CD4-positive, alpha-beta memory T cell (primary cell): ENCODE measurements around the gene RNF7. TPM values are rescaled to one million over a fixed set of nuclear protein-coding genes. Genes with fewer than 3 reads are reported as not detected.

Source experiments
- CTCF ChIA-PET: fragments of 350-600 bp; sonication (Branson Sonifier 250); formaldehyde crosslinking; loops from one replicate; lab custom pipeline; 2021; ENCODE audit warnings: inconsistent platforms; ENCODE audit not compliant: partially characterized antibody; lab: Charles Lee
- POLR2A ChIA-PET: fragments of 350-600 bp; sonication (Branson Sonifier 250); formaldehyde crosslinking; loops from one replicate; lab custom pipeline; 2021; ENCODE audit not compliant: partially characterized antibody; lab: Charles Lee
- DNase-seq, 5 donors: peaks; one replicate each; pipeline versions ENCODE4 v3.0.0 to v3.0.0-alpha.2; 2020 to 2022; ENCODE audit warnings: mixed read lengths in 1 of 5
- H3K27ac ChIP-seq: one replicate; pipeline ENCODE4 v1.7.0; 2013; ENCODE audit warnings: low read depth, low read length
- H3K27me3 ChIP-seq: 2 replicates; pipeline ENCODE4 v1.7.0; 2013; ENCODE audit warnings: mild to moderate bottlenecking, low read length, moderate library complexity; ENCODE audit not compliant: insufficient read depth
- H3K36me3 ChIP-seq: 2 replicates; pipeline ENCODE4 v1.7.0; 2013; ENCODE audit warnings: mild to moderate bottlenecking, low read length, moderate library complexity; ENCODE audit not compliant: insufficient read depth
- H3K4me1 ChIP-seq: 2 replicates; pipeline ENCODE4 v1.7.0; 2013; ENCODE audit warnings: mild to moderate bottlenecking, low read length, moderate library complexity; ENCODE audit not compliant: insufficient read depth
- H3K4me3 ChIP-seq, 2 donors: one replicate each; pipeline ENCODE4 v1.7.0; 2013; ENCODE audit warnings: low read length in 2 of 2, mild to moderate bottlenecking in 1 of 2
- H3K9me3 ChIP-seq, 2 donors: one replicate each; pipeline ENCODE4 v1.7.0; 2013; ENCODE audit warnings: low read length in 2 of 2, control low read depth in 1 of 2; ENCODE audit not compliant: control insufficient read depth in 1 of 2
- H3K27ac Mint-ChIP-seq, 7 donors: one replicate each; pipeline ENCODE4 v1.8.0; 2020 to 2021; ENCODE audit warnings: mixed read lengths in 7 of 7, mild to moderate bottlenecking in 6 of 7, inconsistent platforms in 3 of 7, moderate library complexity in 3 of 7
- H3K27me3 Mint-ChIP-seq, 2 donors: one replicate each; pipeline ENCODE4 v1.8.0; 2020 to 2021; ENCODE audit warnings: mixed read lengths in 2 of 2
- H3K36me3 Mint-ChIP-seq, 2 donors: one replicate each; pipeline ENCODE4 v1.8.0; 2020 to 2021; ENCODE audit warnings: mixed read lengths in 2 of 2, inconsistent platforms in 1 of 2, mild to moderate bottlenecking in 1 of 2
- H3K4me1 Mint-ChIP-seq, 4 donors: one replicate each; pipeline ENCODE4 v1.8.0; 2020 to 2021; ENCODE audit warnings: mixed read lengths in 4 of 4, mild to moderate bottlenecking in 1 of 4
- H3K4me3 Mint-ChIP-seq, 8 donors: one replicate each; pipeline ENCODE4 v1.8.0; 2020 to 2021; ENCODE audit warnings: mixed read lengths in 8 of 8, mild to moderate bottlenecking in 7 of 8, moderate library complexity in 6 of 8, inconsistent platforms in 3 of 8
- H3K9me3 Mint-ChIP-seq, 8 donors: one replicate each; pipeline ENCODE4 v1.8.0; 2020 to 2021; ENCODE audit warnings: mixed read lengths in 8 of 8, mild to moderate bottlenecking in 5 of 8, inconsistent platforms in 3 of 8, moderate library complexity in 1 of 8
- intact Hi-C: fragments of 100-400 bp; cut with micrococcal nuclease; formaldehyde crosslinking; loops from one replicate; pipeline ENCODE4 v1.15.1; 2023
- polyA plus RNA-seq, 2 donors: library from polyadenylated mRNA; unstranded; fragments of 300-500 nt; fragmentation: Illumina TruSeq; gene quantifications; one replicate each; pipeline ENCODE4 v1.2.3, GENCODE V29; 2021
- total RNA-seq, 2 experiments: library from RNA; stranded (reverse); gene quantifications; one replicate each; pipeline ENCODE4 v1.2.3, GENCODE V29; 2021

The RNF7 gene
- total and polyA plus RNA-seq, 4 experiments from 2014 or later = 56.3 to 128 (median 95.6) TPM

DNA sequence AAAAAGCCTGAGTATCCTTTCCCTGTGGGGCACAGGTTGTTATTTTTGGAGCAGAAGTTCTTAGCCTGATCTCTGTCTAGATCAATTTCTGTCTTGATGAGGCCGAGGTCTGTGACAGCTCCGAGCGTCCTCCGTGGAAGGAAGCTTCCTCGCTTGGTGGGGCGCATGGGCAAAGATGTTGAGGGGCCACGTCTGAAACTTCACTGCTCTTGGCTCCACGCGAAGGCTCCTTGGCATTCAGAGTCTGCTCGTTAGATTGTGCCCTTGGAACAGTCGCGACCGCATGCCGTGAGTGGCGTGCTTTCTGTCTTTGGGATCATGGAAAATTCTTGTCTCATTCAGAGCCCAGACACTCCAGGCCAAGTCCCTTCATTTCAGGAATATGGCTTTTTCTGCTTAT is 38.8 kb downstream of the RNF7 start:
- no peaks in the 10 kb centered on the region for H3K36me3 ChIP-seq
- H3K4me3 ChIP-seq = no peak overlapping the region
- no peaks in the 10 kb centered on the region for H3K36me3 Mint-ChIP-seq
- intact Hi-C loops = no loop called here
- H3K4me1 ChIP-seq = no peaks in the 10 kb centered on the region
- no peak overlapping the region for H3K27ac ChIP-seq
- no peak overlapping the region for H3K4me3 Mint-ChIP-seq
- peaks cover 0 to 2% (median 0%) of the 10 kb centered on the region in 8 donors for H3K9me3 Mint-ChIP-seq
- H3K9me3 ChIP-seq = no peaks in the 10 kb centered on the region
- ChIA-PET POLR2A (interaction anchor here (1.9 kb wide), 1 partner anchor 20 kb away, joined by 5 read pairs; no protein-coding TSS in a partner anchor), CTCF (no interaction called here)
- H3K27ac Mint-ChIP-seq = no peak overlapping the region
- H3K27me3 Mint-ChIP-seq = peaks cover 0 to 2% of the 10 kb centered on the region in 2 donors
- DNase-seq = no peak
- no peaks in the 10 kb centered on the region for H3K4me1 Mint-ChIP-seq
- no peaks in the 10 kb centered on the region for H3K27me3 ChIP-seq

DNA sequence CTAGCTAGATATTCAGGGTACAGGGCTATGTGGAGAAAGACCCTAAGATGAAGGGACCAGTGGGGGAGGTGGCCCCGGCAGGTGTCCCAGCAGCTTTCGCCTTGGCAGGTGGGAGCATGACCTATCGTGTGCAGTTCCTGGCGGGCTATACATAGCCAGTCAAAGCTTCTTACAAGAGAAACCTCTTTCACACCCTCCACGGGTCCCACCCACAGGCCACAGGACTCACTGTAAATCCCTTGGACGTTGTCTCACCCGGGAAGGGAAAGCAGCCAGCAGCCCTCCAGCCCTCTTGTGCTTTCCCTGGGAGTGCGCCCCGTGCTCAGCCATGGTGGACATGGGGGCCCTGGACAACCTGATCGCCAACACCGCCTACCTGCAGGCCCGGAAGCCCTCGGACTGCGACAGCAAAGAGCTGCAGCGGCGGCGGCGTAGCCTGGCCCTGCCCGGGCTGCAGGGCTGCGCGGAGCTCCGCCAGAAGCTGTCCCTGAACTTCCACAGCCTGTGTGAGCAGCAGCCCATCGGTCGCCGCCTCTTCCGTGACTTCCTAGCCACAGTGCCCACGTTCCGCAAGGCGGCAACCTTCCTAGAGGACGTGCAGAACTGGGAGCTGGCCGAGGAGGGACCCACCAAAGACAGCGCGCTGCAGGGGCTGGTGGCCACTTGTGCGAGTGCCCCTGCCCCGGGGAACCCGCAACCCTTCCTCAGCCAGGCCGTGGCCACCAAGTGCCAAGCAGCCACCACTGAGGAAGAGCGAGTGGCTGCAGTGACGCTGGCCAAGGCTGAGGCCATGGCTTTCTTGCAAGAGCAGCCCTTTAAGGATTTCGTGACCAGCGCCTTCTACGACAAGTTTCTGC is 40.1 kb downstream of the RNF7 start:
- Mint-ChIP-seq H3K27ac (no peak overlapping the region), H3K27me3 (peaks cover 0 to 2% of the 10 kb centered on the region in 2 donors), H3K4me3 (no peak overlapping the region), H3K4me1 (no peaks in the 10 kb centered on the region), H3K9me3 (peaks cover 0 to 2% (median 0%) of the 10 kb centered on the region in 8 donors), H3K36me3 (no peaks in the 10 kb centered on the region)
- no peaks in the 10 kb centered on the region for H3K9me3 ChIP-seq
- no peaks in the 10 kb centered on the region for H3K36me3 ChIP-seq
- intact Hi-C loops = no loop called here
- POLR2A ChIA-PET = no interaction called here
- H3K4me3 ChIP-seq = no peak overlapping the region
- CTCF ChIA-PET = interaction anchor here (1.3 kb wide), 1 partner anchor 97 kb away, joined by 4 read pairs; no protein-coding TSS in a partner anchor
- no peaks in the 10 kb centered on the region for H3K27me3 ChIP-seq
- H3K27ac ChIP-seq = no peak overlapping the region
- no peak for DNase-seq
- H3K4me1 ChIP-seq = no peaks in the 10 kb centered on the region

DNA sequence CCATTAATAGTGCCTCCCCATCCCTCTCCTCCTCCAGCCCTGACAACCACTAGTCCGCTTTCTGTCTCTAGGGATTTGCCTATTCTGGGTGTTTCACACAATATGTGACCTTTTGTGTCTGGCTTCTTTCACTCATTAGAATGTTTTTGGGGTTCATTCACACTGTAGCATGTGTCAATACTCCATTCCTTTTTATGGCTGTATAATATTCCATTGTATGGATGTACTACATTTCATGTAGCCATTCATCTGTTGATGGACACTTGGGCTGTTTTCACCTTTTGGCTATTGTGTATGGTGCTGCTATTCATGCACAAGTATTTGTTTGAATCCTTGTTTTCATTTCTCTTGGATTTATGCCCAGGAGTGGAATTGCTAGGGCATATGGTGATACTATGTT is 41.6 kb downstream of the RNF7 start:
- Histone ChIP-seq H3K27ac (no peak overlapping the region), H3K36me3 (no peaks in the 10 kb centered on the region), H3K4me1 (no peaks in the 10 kb centered on the region), H3K27me3 (no peaks in the 10 kb centered on the region), H3K9me3 (no peaks in the 10 kb centered on the region), H3K4me3 (no peak overlapping the region)
- no peaks in the 10 kb centered on the region for H3K4me1 Mint-ChIP-seq
- H3K4me3 Mint-ChIP-seq = no peak overlapping the region
- H3K9me3 Mint-ChIP-seq = peaks cover 0 to 2% (median 0%) of the 10 kb centered on the region in 8 donors
- H3K27ac Mint-ChIP-seq = no peak overlapping the region
- H3K27me3 Mint-ChIP-seq = peaks cover 0 to 2% of the 10 kb centered on the region in 2 donors
- intact Hi-C loops = no loop called here
- no peaks in the 10 kb centered on the region for H3K36me3 Mint-ChIP-seq
- no peak for DNase-seq
- CTCF ChIA-PET = no interaction called here
- POLR2A ChIA-PET = no interaction called here

DNA sequence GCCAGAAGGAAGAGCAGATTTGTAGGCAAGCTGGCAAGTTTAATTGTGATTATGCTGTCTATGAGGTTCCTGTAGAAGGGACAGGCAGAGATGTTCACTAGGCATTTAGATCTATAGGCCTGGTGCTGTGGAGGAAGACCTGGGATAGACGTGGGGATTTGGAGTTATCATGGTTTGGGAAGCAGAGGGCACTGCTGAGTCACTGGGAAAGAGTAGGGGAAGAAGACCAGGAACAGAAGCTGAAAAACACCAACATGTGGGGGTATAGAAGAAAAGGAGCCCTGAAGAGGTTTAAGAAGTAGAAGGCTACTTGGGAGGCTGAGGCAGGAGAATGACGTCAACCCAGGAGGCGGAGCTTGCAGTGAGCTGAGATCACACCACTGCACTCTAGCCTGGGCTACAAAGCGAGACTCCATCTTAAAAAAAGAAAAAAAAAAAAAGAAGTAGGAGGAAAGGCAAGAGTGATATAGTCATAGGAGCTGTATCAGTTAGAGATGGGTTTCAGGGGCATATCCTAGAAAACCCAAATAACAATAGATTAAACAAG is 44.4 kb downstream of the RNF7 start:
- H3K27ac ChIP-seq = no peak overlapping the region
- H3K27me3 ChIP-seq = no peaks in the 10 kb centered on the region
- H3K9me3 ChIP-seq = no peaks in the 10 kb centered on the region
- H3K4me1 ChIP-seq = no peaks in the 10 kb centered on the region
- DNase-seq = no peak
- no peak overlapping the region for H3K4me3 ChIP-seq
- no peaks in the 10 kb centered on the region for H3K4me1 Mint-ChIP-seq
- no peaks in the 10 kb centered on the region for H3K36me3 ChIP-seq
- POLR2A ChIA-PET = interaction anchor here (0.9 kb wide), 1 partner anchor 44 kb away, joined by 3 read pairs; the partner anchor contains the start of gene RNF7
- H3K9me3 Mint-ChIP-seq = no peaks in the 10 kb centered on the region
- peaks cover 0 to 2% of the 10 kb centered on the region in 2 donors for H3K27me3 Mint-ChIP-seq
- CTCF ChIA-PET = interaction anchor here (0.5 to 1.2 kb wide), 5 partner anchors 14 to 131 kb away, joined by 3 to 6 read pairs (median 4); partner anchors contain the start of gene RNF7
- H3K4me3 Mint-ChIP-seq = no peak overlapping the region
- H3K27ac Mint-ChIP-seq = peak overlapping the region in 2 of 7 donors; percentile 3 to 33
- no peaks in the 10 kb centered on the region for H3K36me3 Mint-ChIP-seq
- intact Hi-C loops = no loop called here

DNA sequence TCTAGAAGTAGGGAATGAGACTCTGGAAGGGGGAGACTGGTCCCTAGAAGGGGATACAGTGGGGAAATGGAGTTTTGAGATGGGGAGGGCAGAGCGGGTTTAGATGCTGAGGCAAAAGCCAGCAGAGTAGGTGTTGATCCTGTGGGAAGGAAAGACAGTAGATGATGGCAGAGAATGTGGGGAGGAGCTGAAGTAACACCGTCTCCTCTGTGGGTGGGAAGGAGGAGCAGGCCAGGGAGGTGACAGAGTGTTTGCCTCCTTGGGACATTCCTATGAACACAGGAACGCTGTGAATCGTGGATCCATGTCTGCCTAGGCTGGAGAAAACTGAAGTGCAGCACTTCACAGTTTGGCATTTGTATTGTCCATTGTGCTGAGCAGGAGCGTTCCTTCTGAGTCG is 45.5 kb downstream of the RNF7 start:
- H3K36me3 ChIP-seq = no peaks in the 10 kb centered on the region
- H3K4me1 ChIP-seq = no peaks in the 10 kb centered on the region
- POLR2A ChIA-PET = no interaction called here

DNA sequence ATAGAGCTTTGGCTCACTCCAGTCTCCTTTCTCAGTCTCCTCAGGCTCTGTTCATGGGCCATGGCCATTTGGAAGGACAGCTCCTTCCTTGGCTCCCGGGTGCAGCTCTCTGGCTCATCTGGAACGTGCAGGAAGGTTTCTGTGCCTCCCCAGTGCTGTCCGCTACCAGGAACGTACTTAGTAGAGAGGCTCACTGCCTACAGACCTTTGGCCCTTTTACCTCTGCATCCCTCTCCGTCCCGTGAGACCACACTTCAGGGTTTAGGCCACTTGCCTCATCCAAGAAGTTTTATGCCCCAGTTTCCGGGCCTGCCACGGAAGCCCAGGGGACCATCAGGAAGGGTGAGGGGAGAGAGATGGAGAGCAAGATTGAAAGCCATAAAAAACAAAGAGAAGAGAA is 46.0 kb downstream of the RNF7 start:
- H3K36me3 ChIP-seq = no peaks in the 10 kb centered on the region
- no peaks in the 10 kb centered on the region for H3K27me3 ChIP-seq
- no peak overlapping the region for H3K4me3 Mint-ChIP-seq
- no peaks in the 10 kb centered on the region for H3K9me3 Mint-ChIP-seq
- intact Hi-C loops = no loop called here
- no peaks in the 10 kb centered on the region for H3K4me1 Mint-ChIP-seq
- POLR2A ChIA-PET = no interaction called here
- H3K27ac ChIP-seq = no peak overlapping the region
- no peaks in the 10 kb centered on the region for H3K36me3 Mint-ChIP-seq
- H3K4me3 ChIP-seq = no peak overlapping the region
- no peak for DNase-seq
- H3K27ac Mint-ChIP-seq = no peak overlapping the region
- CTCF ChIA-PET = no interaction called here
- peaks cover 0 to 2% of the 10 kb centered on the region in 2 donors for H3K27me3 Mint-ChIP-seq
- no peaks in the 10 kb centered on the region for H3K4me1 ChIP-seq
- H3K9me3 ChIP-seq = no peaks in the 10 kb centered on the region

More for the DNA sequence above, 45.5 kb downstream of the RNF7 start:
- Histone ChIP-seq H3K4me3 (no peak overlapping the region), H3K9me3 (no peaks in the 10 kb centered on the region), H3K27me3 (no peaks in the 10 kb centered on the region), H3K27ac (no peak overlapping the region)
- Mint-ChIP-seq H3K4me3 (no peak overlapping the region), H3K4me1 (no peaks in the 10 kb centered on the region), H3K9me3 (no peaks in the 10 kb centered on the region), H3K27ac (peak overlapping the region in 1 of 7 donors; percentile 61), H3K36me3 (no peaks in the 10 kb centered on the region), H3K27me3 (peaks cover 0 to 2% of the 10 kb centered on the region in 2 donors)
- CTCF ChIA-PET = interaction anchor here (0.7 kb wide), 2 partner anchors 17 to 94 kb away, joined by 3 read pairs; no protein-coding TSS in a partner anchor
- intact Hi-C loops = no loop called here
- no peak for DNase-seq

DNA sequence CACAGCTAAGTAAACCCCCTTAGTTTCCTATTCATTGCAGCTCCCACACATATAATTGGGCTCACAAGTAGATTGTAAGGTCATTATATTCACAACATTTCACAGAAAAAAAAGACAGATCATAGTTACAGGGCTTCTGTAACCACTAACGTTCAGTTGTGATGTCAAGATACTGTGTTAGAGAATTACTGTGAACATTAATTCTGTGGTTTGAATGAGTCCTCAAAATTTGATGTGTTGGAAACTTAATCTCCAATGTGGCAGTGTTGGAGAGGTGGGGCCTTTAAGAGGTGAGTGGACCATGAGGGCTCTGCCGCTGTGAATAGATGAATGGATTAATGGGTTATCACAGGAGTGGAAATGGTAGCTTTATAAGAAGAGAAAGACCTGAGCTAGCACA is 46.4 kb downstream of the RNF7 start:
- Mint-ChIP-seq H3K4me1 (no peaks in the 10 kb centered on the region), H3K4me3 (no peak overlapping the region), H3K36me3 (no peaks in the 10 kb centered on the region), H3K27ac (no peak overlapping the region), H3K27me3 (peaks cover 0 to 2% of the 10 kb centered on the region in 2 donors), H3K9me3 (no peaks in the 10 kb centered on the region)
- H3K36me3 ChIP-seq = no peaks in the 10 kb centered on the region
- no peak for DNase-seq
- POLR2A ChIA-PET = no interaction called here
- no peak overlapping the region for H3K27ac ChIP-seq
- H3K4me1 ChIP-seq = no peaks in the 10 kb centered on the region
- H3K9me3 ChIP-seq = no peaks in the 10 kb centered on the region
- no peak overlapping the region for H3K4me3 ChIP-seq
- no peaks in the 10 kb centered on the region for H3K27me3 ChIP-seq
- CTCF ChIA-PET = no interaction called here
- intact Hi-C loops = no loop called here
